Activated T-helper 9 cell treated with anti-CD3 and anti-CD28 coated beads, Interleukin-2, amount 50 U/mL, for 16 hours (primary cell): Measurements from ENCODE around the gene RAPGEF5.
"Not testable (repeated sequence)": the region's sequence is repeated elsewhere in the genome, so short reads cannot be mapped to it uniquely, and the experiment has no call there.

ENCODE experiments used
- DNase-seq: peaks from one replicate; pipeline ENCODE4 v3.0.0-alpha.2; 2020; ENCODE audit warnings: low read depth

The RAPGEF5 gene

GRCh38 chr7:22080219-22080618, 276.7 kb downstream of the RAPGEF5 start:
- not testable (repeated sequence) for DNase-seq

GRCh38 chr7:22078872-22079271, 278.1 kb downstream of the RAPGEF5 start:
- not testable (repeated sequence) for DNase-seq

- DNase-seq = no peak
Observed at GRCh38 chr7:22075561-22075960, 281.4 kb downstream of the RAPGEF5 start.

GRCh38 chr7:22074897-22075296, 282.1 kb downstream of the RAPGEF5 start:
- no peak for DNase-seq
